ENCODE measurements around the gene PJVK.

DNA sequence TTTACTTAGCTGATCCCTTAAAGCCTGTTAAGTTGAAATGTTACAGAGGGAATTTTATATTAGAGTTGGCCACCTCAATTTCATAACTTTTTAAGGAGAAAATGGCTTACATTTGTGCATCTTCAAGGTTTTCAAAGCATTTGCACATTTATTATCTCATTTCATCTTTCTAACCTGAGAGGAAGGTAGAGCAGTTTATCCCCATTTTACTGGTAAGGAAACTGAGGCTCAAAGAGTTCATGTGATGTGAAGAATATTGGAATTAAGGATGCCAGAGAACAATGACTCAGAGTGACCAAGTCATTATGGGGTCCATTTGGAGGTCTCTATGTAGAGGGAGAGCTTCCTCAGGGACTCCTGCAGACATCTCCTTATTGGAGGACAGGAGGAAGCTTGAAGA, 35.2 kb upstream of the PJVK start:
- TF ChIP-seq, protein P1, sequence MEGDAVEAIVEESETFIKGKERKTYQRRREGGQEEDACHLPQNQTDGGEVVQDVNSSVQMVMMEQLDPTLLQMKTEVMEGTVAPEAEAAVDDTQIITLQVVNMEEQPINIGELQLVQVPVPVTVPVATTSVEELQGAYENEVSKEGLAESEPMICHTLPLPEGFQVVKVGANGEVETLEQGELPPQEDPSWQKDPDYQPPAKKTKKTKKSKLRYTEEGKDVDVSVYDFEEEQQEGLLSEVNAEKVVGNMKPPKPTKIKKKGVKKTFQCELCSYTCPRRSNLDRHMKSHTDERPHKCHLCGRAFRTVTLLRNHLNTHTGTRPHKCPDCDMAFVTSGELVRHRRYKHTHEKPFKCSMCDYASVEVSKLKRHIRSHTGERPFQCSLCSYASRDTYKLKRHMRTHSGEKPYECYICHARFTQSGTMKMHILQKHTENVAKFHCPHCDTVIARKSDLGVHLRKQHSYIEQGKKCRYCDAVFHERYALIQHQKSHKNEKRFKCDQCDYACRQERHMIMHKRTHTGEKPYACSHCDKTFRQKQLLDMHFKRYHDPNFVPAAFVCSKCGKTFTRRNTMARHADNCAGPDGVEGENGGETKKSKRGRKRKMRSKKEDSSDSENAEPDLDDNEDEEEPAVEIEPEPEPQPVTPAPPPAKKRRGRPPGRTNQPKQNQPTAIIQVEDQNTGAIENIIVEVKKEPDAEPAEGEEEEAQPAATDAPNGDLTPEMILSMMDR (IDR thresholded peaks at IDR 0.05), result no peak
- TF ChIP-seq POLR2AphosphoS5 (IDR thresholded peaks at IDR 0.05; ENCODE audit: low read depth, low read length) (no peak), SIN3A (IDR thresholded peaks at IDR 0.05; ENCODE audit: borderline replicate concordance, insufficient read depth, low read depth, low read length) (no peak)
- TF ChIP-seq, protein P2, sequence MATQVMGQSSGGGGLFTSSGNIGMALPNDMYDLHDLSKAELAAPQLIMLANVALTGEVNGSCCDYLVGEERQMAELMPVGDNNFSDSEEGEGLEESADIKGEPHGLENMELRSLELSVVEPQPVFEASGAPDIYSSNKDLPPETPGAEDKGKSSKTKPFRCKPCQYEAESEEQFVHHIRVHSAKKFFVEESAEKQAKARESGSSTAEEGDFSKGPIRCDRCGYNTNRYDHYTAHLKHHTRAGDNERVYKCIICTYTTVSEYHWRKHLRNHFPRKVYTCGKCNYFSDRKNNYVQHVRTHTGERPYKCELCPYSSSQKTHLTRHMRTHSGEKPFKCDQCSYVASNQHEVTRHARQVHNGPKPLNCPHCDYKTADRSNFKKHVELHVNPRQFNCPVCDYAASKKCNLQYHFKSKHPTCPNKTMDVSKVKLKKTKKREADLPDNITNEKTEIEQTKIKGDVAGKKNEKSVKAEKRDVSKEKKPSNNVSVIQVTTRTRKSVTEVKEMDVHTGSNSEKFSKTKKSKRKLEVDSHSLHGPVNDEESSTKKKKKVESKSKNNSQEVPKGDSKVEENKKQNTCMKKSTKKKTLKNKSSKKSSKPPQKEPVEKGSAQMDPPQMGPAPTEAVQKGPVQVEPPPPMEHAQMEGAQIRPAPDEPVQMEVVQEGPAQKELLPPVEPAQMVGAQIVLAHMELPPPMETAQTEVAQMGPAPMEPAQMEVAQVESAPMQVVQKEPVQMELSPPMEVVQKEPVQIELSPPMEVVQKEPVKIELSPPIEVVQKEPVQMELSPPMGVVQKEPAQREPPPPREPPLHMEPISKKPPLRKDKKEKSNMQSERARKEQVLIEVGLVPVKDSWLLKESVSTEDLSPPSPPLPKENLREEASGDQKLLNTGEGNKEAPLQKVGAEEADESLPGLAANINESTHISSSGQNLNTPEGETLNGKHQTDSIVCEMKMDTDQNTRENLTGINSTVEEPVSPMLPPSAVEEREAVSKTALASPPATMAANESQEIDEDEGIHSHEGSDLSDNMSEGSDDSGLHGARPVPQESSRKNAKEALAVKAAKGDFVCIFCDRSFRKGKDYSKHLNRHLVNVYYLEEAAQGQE (IDR thresholded peaks at IDR 0.05; ENCODE audit: insufficient read depth in 1 of 2, low read depth in 2 of 2, low read length in 1 of 2), result no peak
